K562 (cell line): Measurements from ENCODE around the gene PUS3. TPM values are rescaled to one million over a fixed set of nuclear protein-coding genes. Genes with fewer than 3 reads are reported as not detected.

ENCODE experiments used
- HMG20B ChIP-seq: fragments of 250-450 bp; sonication (Bioruptor Pico); IDR thresholded peaks from 2 replicates; pipeline ENCODE4 v1.5.0; 2021; ENCODE audit warnings: mild to moderate bottlenecking
- MITF ChIP-seq: IDR thresholded peaks from 2 replicates; pipeline ENCODE4 v1.6.1; 2014; ENCODE audit warnings: antibody characterized with exemption
- RAD21 ChIP-seq, 2 experiments: fragments of 250-450 bp in 1 of 2; fragments of 450-650 bp in 1 of 2; sonication (Bioruptor Pico) in 1 of 2; formaldehyde crosslinking in 1 of 2; IDR thresholded peaks in 1 of 2; conservative IDR thresholded peaks in 1 of 2; 2 replicates each; pipeline versions ENCODE4 v1.4.0 to v1.8.0; 2020 to 2022; ENCODE audit warnings: mild to moderate bottlenecking in 2 of 2, moderate library complexity in 1 of 2
- VEZF1 ChIP-seq: fragments of 200-800 bp; sonication (Bioruptor generic); IDR thresholded peaks from 2 replicates; pipeline ENCODE4 v1.6.1; 2017; ENCODE audit warnings: missing genetic modification characterization, missing compliant biosample characterization
- ZNF384 ChIP-seq: IDR thresholded peaks from 2 replicates; pipeline ENCODE4 v1.6.1; 2012; ENCODE audit warnings: low read depth, low read length, improper control_type of control experiment
- polyA plus RNA-seq, 8 experiments: library from polyadenylated mRNA; depleted of rRNA in 4 of 8; stranded (reverse) in 5 of 8; unstranded in 3 of 8; fragments of >200 nt; fragmentation: Nextera tagmentation in 2 of 8; fragmentation: Illumina TruSeq in 1 of 8; extraction: Ambion mirVana in 2 of 8; extraction: Trizol in 1 of 8; gene quantifications; 2 replicates each; pipeline versions ENCODE4 v1.2.1 to v1.2.3, GENCODE V29; 2011 to 2014; ENCODE audit warnings: inconsistent platforms in 1 of 8, missing spikeins in 1 of 8
- total RNA-seq, 7 experiments: library from RNA; depleted of rRNA in 6 of 7; stranded (reverse); fragments of >200 nt in 6 of 7; fragmentation: Illumina TruSeq in 2 of 7; extraction: Trizol in 2 of 7; gene quantifications; 2 replicates each; pipeline versions ENCODE4 v1.2.1 to v1.2.3, GENCODE V29; 2011 to 2021; ENCODE audit warnings: low replicate concordance in 1 of 7

Gene PUS3
- total and polyA plus RNA-seq, 9 of the 15 experiments (the other 6 are each of a cell fraction or from before 2014, with no cell fraction given): 16.5 to 49.2 (median 35.9) TPM

GRCh38 chr11:125948278-125949051 is 45.5 kb upstream of the PUS3 start (continued):
- TF ChIP-seq VEZF1 (CRISPR knock-in tag) (no peak), HMG20B (CRISPR knock-in tag) (no peak), RAD21 (CRISPR knock-in tag; conservative IDR thresholded peaks at IDR 0.05 in 1 of 2, IDR thresholded peaks at IDR 0.05 in 1 of 2) (no peak), MITF (no peak), ZNF384 (no peak)
